Type B pancreatic cell (in vitro differentiated cells): Measurements from ENCODE around the gene DNMT3A. TPM values are rescaled to one million over a fixed set of nuclear protein-coding genes. Genes with fewer than 3 reads are reported as not detected.

Experiments used
- DNase-seq: peaks from one replicate; pipeline ENCODE4 v3.0.0; 2021; ENCODE audit warnings: mixed read lengths; ENCODE audit not compliant: unreplicated experiment; ENCODE audit errors: extremely low spot score
- H3K27ac Mint-ChIP-seq: 2 replicates; pipeline ENCODE4 v1.8.0; 2021; ENCODE audit warnings: mild to moderate bottlenecking, mixed read lengths
- H3K27me3 Mint-ChIP-seq: 2 replicates; pipeline ENCODE4 v1.8.0; 2021; ENCODE audit warnings: mixed read lengths
- H3K36me3 Mint-ChIP-seq: 2 replicates; pipeline ENCODE4 v1.8.0; 2021; ENCODE audit warnings: mixed read lengths
- H3K4me1 Mint-ChIP-seq: one replicate; pipeline ENCODE4 v1.8.0; 2021; ENCODE audit warnings: mixed read lengths; ENCODE audit not compliant: unreplicated experiment
- H3K4me3 Mint-ChIP-seq: 2 replicates; pipeline ENCODE4 v1.8.0; 2021; ENCODE audit warnings: mild to moderate bottlenecking, mixed read lengths
- H3K9me3 Mint-ChIP-seq: 2 replicates; pipeline ENCODE4 v1.8.0; 2021; ENCODE audit warnings: mixed read lengths
- total RNA-seq: library from RNA; stranded (reverse); gene quantifications from 2 replicates; pipeline ENCODE4 v1.2.1, GENCODE V29; 2021; ENCODE audit warnings: low replicate concordance
- TF ChIP-seq, protein P1 (sequence below): fragments of 200-600 bp; sonication (generic); conservative IDR thresholded peaks from 2 replicates; pipeline ENCODE4 v1.5.0; 2021; ENCODE audit warnings: antibody characterized with exemption, mild to moderate bottlenecking

Gene DNMT3A
- total RNA-seq, 1 donor from 2014 or later: 139 TPM

DNA sequence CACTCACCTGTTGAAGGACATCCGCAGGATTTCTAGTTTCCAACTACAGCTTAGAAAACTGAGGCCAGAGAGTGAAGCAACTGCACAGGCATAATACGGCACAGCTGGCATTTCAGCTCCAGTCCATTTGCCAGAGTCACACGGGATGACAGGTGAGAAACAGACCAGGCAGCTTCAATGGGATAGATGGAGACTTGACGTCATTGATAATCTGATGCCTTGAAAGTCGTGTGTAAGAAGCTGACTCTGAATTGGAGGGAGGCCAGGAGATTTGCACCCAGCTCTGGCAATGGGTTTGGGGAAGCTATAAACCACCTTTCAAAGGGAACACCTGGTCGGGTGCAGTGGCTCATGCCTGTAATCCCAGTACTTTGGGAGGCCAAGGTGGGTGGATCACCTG lies 12.4 kb upstream of the DNMT3A start:
- H3K4me1 Mint-ChIP-seq: no peaks in the 10 kb centered on the region
- no peak overlapping the region for H3K27ac Mint-ChIP-seq
- no peaks in the 10 kb centered on the region for H3K9me3 Mint-ChIP-seq
- no peaks in the 10 kb centered on the region for H3K36me3 Mint-ChIP-seq
- TF ChIP-seq, protein P1, sequence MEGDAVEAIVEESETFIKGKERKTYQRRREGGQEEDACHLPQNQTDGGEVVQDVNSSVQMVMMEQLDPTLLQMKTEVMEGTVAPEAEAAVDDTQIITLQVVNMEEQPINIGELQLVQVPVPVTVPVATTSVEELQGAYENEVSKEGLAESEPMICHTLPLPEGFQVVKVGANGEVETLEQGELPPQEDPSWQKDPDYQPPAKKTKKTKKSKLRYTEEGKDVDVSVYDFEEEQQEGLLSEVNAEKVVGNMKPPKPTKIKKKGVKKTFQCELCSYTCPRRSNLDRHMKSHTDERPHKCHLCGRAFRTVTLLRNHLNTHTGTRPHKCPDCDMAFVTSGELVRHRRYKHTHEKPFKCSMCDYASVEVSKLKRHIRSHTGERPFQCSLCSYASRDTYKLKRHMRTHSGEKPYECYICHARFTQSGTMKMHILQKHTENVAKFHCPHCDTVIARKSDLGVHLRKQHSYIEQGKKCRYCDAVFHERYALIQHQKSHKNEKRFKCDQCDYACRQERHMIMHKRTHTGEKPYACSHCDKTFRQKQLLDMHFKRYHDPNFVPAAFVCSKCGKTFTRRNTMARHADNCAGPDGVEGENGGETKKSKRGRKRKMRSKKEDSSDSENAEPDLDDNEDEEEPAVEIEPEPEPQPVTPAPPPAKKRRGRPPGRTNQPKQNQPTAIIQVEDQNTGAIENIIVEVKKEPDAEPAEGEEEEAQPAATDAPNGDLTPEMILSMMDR: no peak
- DNase-seq: no peak
- no peak overlapping the region for H3K4me3 Mint-ChIP-seq
- no peaks in the 10 kb centered on the region for H3K27me3 Mint-ChIP-seq

DNA sequence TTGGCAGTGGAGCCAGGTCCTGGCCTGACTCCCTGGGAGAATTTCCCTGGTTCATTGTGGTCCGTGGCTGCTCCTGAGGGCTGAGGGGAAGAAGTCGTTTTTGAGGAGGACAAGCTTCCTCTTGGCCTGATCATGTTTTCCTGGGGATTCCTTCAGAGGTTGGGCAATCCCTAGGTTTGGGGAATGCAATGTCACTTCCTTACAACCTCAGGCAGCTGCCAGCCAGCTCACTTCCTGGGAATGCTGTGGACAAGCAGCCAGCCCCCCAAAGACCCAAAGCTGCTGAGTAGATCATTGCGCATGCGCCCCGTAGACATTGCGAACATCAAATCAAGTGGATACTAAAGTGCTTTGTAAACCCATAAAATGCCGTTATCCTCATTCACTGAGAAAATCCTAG lies 7.7 kb upstream of the DNMT3A start:
- no peaks in the 10 kb centered on the region for H3K36me3 Mint-ChIP-seq
- H3K4me1 Mint-ChIP-seq: peaks cover 11% of the 10 kb centered on the region
- no peaks in the 10 kb centered on the region for H3K9me3 Mint-ChIP-seq
- no peak overlapping the region for H3K27ac Mint-ChIP-seq
- TF ChIP-seq, protein P1: no peak
- H3K27me3 Mint-ChIP-seq: peaks cover 3% of the 10 kb centered on the region
- no peak for DNase-seq
- H3K4me3 Mint-ChIP-seq: no peak overlapping the region

DNA sequence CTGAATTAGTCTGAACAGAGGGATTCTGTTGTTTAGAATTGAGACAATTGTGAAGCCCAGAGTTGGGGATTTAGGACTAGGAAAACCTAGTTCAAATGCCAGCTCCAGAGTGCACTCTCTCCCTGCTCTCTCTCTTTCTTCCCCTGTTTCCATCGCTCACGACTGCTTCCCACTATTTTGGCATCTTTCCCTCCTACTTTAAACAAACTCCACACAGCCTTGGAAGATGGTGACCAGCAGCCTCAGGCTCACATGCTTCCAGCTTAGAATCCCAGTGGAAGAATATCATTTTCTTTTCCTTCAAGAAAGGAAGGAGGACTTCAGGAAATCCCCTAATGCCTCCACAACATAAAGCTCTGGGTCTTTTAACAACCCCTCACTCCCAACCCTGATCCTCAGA lies 6.1 kb upstream of the DNMT3A start:
- TF ChIP-seq, protein P1: no peak
- Mint-ChIP-seq H3K27ac (no peak overlapping the region), H3K27me3 (peaks cover 3% of the 10 kb centered on the region), H3K9me3 (no peaks in the 10 kb centered on the region), H3K36me3 (no peaks in the 10 kb centered on the region), H3K4me1 (peaks cover 11% of the 10 kb centered on the region), H3K4me3 (no peak overlapping the region)
- no peak for DNase-seq

DNA sequence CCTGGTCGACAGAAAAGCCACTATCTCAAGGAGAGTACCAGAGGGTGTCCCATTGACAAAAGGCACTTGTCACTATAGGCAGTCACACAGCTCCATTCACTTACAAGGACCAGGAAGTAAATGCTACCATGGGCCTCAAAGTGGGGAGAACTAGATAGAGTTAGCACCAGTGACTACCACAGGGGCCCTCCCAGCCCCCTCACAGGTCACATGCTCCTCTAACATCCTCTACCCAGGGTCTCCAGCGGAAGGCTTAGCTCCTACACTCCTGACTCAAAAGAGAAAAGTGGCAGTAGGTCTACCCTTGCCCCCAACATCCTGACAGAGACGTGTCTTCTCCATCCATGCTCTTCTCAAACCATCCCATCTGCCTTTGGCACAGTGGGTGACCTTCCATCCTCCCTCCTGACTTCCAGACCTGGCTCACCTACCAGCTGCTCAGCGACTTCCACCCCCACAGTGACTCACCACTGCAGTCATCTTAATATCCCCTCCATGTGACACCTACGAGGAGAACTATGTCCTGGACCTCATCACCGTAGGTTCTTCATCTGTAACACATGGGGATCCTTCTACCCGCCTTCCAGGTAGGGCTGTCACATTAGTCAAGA lies 5.6 kb upstream of the DNMT3A start:
- DNase-seq: no peak
- Mint-ChIP-seq H3K4me3 (peak overlapping the region; percentile 16), H3K4me1 (peaks cover 11% of the 10 kb centered on the region), H3K27me3 (peaks cover 3% of the 10 kb centered on the region), H3K9me3 (no peaks in the 10 kb centered on the region), H3K36me3 (no peaks in the 10 kb centered on the region), H3K27ac (no peak overlapping the region)
- TF ChIP-seq, protein P1: no peak

DNA sequence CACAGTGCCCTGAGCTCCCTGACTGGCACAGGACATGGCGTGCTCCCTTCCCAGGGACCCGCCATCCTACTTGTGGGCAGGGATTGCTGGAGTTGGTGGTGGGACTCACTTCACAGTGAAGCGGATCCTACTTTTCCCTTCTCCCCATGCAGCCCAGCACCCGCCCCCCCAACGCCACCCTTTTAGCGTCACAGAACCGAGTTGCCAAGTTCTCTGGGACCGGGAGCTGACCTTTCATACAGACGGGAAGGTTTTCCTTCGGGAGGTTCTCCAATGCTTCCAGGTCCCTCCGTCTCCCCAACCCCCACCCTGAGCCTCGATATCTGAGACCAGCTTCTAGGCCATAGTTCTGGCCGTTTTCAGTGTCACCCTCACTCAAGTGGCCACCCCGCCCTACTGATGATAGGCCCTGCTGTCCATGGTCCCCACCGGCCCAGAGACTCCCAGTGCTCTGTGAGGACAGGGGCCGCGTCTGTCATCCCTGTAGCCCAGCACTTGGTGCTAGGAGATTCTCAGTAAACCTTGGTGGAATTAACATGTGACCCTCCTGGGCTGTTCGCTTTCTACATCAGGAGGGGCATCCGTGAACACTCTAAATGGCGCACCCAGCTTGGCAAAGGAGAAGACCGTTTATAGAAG lies 1.6 kb upstream of the DNMT3A start:
- no peak for DNase-seq
- Mint-ChIP-seq H3K27ac (no peak overlapping the region), H3K4me3 (peak overlapping the region; percentile 66), H3K9me3 (no peaks in the 10 kb centered on the region), H3K4me1 (peaks cover 19% of the 10 kb centered on the region), H3K27me3 (peaks cover 3% of the 10 kb centered on the region), H3K36me3 (no peaks in the 10 kb centered on the region)
- TF ChIP-seq, protein P1: no peak
